ENCODE data around the gene CLTC. TPM values are rescaled to one million over a fixed set of nuclear protein-coding genes. Genes with fewer than 3 reads are reported as not detected.
A peak's percentile ranks its signal among the peaks of the same experiment; 100 is the strongest.

Gene CLTC
- total RNA-seq, 1 donor from 2014 or later = 225 TPM

DNA sequence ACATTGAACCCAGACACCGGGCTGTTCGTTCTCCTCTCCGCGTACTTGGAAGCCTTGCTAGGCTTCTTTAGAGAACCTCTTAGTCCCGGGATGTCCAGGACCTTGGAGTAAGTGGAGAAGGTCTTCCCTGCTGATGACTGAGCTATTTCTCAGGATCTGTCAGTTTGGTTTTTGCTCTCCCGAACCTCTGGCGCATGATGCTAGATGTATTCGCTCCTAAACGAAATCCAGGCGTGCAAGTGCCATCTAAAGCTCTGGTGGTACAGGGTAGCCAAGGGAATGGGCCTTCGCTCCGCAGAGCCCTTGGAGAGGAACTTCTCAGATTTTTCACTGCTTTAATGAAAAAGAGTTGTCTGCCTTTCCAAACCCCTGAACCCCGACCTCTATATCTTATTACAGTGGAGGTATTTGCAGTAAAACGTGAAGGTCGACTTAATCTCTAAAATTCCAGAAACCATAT, 88.3 kb downstream of the CLTC start:
- no peaks in the 10 kb centered on the region for H3K27me3 Mint-ChIP-seq (ENCODE audit: insufficient read depth, low read depth)
- no peak for DNase-seq (ENCODE audit: low spot score)
- TF ChIP-seq EZH2 (IDR thresholded peaks at IDR 0.05) (no peak), EZH2phosphoT487 (IDR thresholded peaks at IDR 0.05) (no peak)
- TF ChIP-seq, protein P1, sequence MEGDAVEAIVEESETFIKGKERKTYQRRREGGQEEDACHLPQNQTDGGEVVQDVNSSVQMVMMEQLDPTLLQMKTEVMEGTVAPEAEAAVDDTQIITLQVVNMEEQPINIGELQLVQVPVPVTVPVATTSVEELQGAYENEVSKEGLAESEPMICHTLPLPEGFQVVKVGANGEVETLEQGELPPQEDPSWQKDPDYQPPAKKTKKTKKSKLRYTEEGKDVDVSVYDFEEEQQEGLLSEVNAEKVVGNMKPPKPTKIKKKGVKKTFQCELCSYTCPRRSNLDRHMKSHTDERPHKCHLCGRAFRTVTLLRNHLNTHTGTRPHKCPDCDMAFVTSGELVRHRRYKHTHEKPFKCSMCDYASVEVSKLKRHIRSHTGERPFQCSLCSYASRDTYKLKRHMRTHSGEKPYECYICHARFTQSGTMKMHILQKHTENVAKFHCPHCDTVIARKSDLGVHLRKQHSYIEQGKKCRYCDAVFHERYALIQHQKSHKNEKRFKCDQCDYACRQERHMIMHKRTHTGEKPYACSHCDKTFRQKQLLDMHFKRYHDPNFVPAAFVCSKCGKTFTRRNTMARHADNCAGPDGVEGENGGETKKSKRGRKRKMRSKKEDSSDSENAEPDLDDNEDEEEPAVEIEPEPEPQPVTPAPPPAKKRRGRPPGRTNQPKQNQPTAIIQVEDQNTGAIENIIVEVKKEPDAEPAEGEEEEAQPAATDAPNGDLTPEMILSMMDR (IDR thresholded peaks at IDR 0.05) = no peak

DNA sequence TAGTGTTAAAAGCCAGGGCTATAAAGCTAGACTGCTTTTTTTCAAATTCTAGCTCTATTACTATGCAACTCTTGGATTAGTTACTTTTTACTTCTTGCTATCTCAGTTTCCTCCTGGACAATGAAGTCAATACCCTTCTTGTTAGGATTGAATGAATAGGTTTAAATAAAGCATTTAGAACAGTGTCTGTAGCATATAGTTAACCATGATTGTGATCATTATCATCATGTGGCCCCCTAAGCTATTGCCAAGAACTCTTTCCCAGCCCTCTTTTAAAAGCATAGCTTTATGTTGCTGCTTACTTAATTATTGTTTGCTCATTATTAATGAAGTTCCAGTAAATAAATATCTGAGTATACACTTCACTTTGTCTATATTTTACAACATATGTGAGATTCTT, 92.2 kb downstream of the CLTC start:
- H3K4me3 Mint-ChIP-seq = no peak overlapping the region

More for the DNA sequence above, 88.3 kb downstream of the CLTC start:
- Histone ChIP-seq H2AFZ (replicated peaks) (peak overlapping the region; percentile 52), H3K9ac (peak overlapping the region; percentile 89), H3K4me1 (peaks cover 14% of the 10 kb centered on the region), H3K79me2 (ENCODE audit: low read depth) (peaks cover 93% of the 10 kb centered on the region), H3K4me2 (peak overlapping the region; percentile 85), H4K20me1 (ENCODE audit: low read depth) (peaks cover 19% of the 10 kb centered on the region), H3F3A (ENCODE audit: low read depth) (peaks cover 16% of the 10 kb centered on the region), H3K4me3 (peak overlapping the region; percentile 81), H3K27ac (peak overlapping the region; percentile 84), H3K27me3 (no peaks in the 10 kb centered on the region), H3K9me3 (ENCODE audit: low read depth) (no peaks in the 10 kb centered on the region), H3K36me3 (no peaks in the 10 kb centered on the region)
- Mint-ChIP-seq H3K4me1 (peaks cover 21% of the 10 kb centered on the region), H3K4me3 (peak overlapping the region; percentile 99), H3K27ac (peak overlapping the region; percentile 97), H3K9me3 (no peaks in the 10 kb centered on the region), H3K36me3 (peaks cover 11% of the 10 kb centered on the region)

DNA sequence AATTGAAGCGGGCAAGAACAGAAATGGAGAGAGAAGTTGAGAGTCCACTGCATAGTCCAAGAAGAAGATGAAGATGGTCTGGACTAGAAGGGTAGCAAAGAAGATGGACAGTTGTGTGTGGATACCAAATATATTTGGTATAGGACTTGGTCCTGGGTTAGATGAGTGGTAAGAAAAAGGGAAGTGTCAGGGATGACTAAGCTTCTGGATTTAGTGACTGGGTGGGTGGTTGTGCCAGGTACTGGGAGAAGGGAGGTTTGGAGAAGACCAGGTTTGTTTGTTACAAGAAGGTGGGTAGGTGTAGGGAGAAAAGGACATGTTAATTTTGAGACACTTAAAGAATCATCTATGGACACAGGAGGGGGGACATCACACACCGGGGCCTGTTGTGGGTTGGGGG, 93.2 kb downstream of the CLTC start:
- Histone ChIP-seq H3K4me2 (no peak overlapping the region), H3F3A (ENCODE audit: low read depth) (peaks cover 4% of the 10 kb centered on the region), H3K9ac (no peak overlapping the region), H4K20me1 (ENCODE audit: low read depth) (no peaks in the 10 kb centered on the region), H3K4me1 (peaks cover 14% of the 10 kb centered on the region), H3K79me2 (ENCODE audit: low read depth) (peaks cover 97% of the 10 kb centered on the region), H3K36me3 (no peaks in the 10 kb centered on the region), H2AFZ (replicated peaks) (no peak overlapping the region), H3K27ac (no peak overlapping the region), H3K4me3 (no peak overlapping the region), H3K27me3 (no peaks in the 10 kb centered on the region), H3K9me3 (ENCODE audit: low read depth) (no peaks in the 10 kb centered on the region)
- no peak for DNase-seq (ENCODE audit: low spot score)
- no peaks in the 10 kb centered on the region for H3K27me3 Mint-ChIP-seq (ENCODE audit: insufficient read depth, low read depth)
- no peaks in the 10 kb centered on the region for H3K36me3 Mint-ChIP-seq
- no peak overlapping the region for H3K27ac Mint-ChIP-seq
- peaks cover 12% of the 10 kb centered on the region for H3K4me1 Mint-ChIP-seq
- no peaks in the 10 kb centered on the region for H3K9me3 Mint-ChIP-seq
- H3K4me3 Mint-ChIP-seq = no peak overlapping the region
- no peak for TF ChIP-seq EZH2phosphoT487 (IDR thresholded peaks at IDR 0.05)
- TF ChIP-seq, protein P1 (IDR thresholded peaks at IDR 0.05) = no peak
- TF ChIP-seq EZH2 (IDR thresholded peaks at IDR 0.05) = no peak

More for the DNA sequence above, 92.2 kb downstream of the CLTC start:
- Histone ChIP-seq H3K27ac (no peak overlapping the region), H3K36me3 (no peaks in the 10 kb centered on the region), H3K4me3 (no peak overlapping the region), H2AFZ (replicated peaks) (no peak overlapping the region), H3K9ac (no peak overlapping the region), H4K20me1 (ENCODE audit: low read depth) (no peaks in the 10 kb centered on the region), H3K79me2 (ENCODE audit: low read depth) (peaks cover 90% of the 10 kb centered on the region), H3K4me2 (no peak overlapping the region), H3F3A (ENCODE audit: low read depth) (peaks cover 11% of the 10 kb centered on the region), H3K9me3 (ENCODE audit: low read depth) (no peaks in the 10 kb centered on the region), H3K4me1 (peaks cover 14% of the 10 kb centered on the region), H3K27me3 (no peaks in the 10 kb centered on the region)
- no peaks in the 10 kb centered on the region for H3K36me3 Mint-ChIP-seq
- H3K9me3 Mint-ChIP-seq = no peaks in the 10 kb centered on the region
- TF ChIP-seq EZH2phosphoT487 (IDR thresholded peaks at IDR 0.05) (no peak), EZH2 (IDR thresholded peaks at IDR 0.05) (no peak)
- TF ChIP-seq, protein P1 (IDR thresholded peaks at IDR 0.05) = no peak
- H3K27me3 Mint-ChIP-seq (ENCODE audit: insufficient read depth, low read depth) = no peaks in the 10 kb centered on the region
- H3K27ac Mint-ChIP-seq = no peak overlapping the region
- DNase-seq (ENCODE audit: low spot score) = no peak
- peaks cover 15% of the 10 kb centered on the region for H3K4me1 Mint-ChIP-seq

Measured in neural progenitor cell (in vitro differentiated cells).